T-cell (primary cell): ENCODE measurements around the gene UBALD1. TPM values are rescaled to one million over a fixed set of nuclear protein-coding genes. Genes with fewer than 3 reads are reported as not detected.

Source experiments
- ATAC-seq, 4 experiments: fragments of 200-7000 bp in 3 of 4; fragments of 150-1000 bp in 1 of 4; cut with Tn5 transposase; replicated peaks in 1 of 4; 1 replicate in 3 of 4; 2 replicates in 1 of 4; pipeline ENCODE4 v1.10.0; 2021; ENCODE audit warnings: moderate library complexity in 3 of 4, mild to moderate bottlenecking in 2 of 4, moderate number of reproducible peaks in 1 of 4
- CTCF ChIA-PET, 2 donors: fragments of 300-600 bp; sonication (Branson Sonifier 250); formaldehyde crosslinking; loops; one replicate each; lab custom pipeline; 2022; ENCODE audit warnings: antibody characterized with exemption in 2 of 2; lab: Charles Lee
- POLR2A ChIA-PET, 2 donors: fragments of 300-600 bp; sonication (Branson Sonifier 250); formaldehyde crosslinking; loops; one replicate each; lab custom pipeline; 2022; ENCODE audit warnings: antibody characterized with exemption in 2 of 2; lab: Charles Lee
- DNase-seq, 35 experiments: peaks; one replicate each; pipeline versions ENCODE4 v3.0.0 to v3.0.0-alpha.2; 2013 to 2023
- H3K27ac ChIP-seq: one replicate; pipeline ENCODE4 v1.5.1; 2013; ENCODE audit warnings: low read length
- H3K27me3 ChIP-seq, 2 experiments: replicated peaks in 1 of 2; 1 replicate in 1 of 2; 2 replicates in 1 of 2; pipeline versions ENCODE4 v1.6.1 to v1.7.0; 2013; ENCODE audit warnings: low read length in 1 of 2, mixed read lengths in 1 of 2; ENCODE audit not compliant: control insufficient read depth in 2 of 2, insufficient read depth in 2 of 2; ENCODE audit errors: extremely low read depth in 1 of 2
- H3K36me3 ChIP-seq, 2 donors: 1 replicate in 1 of 2; 2 replicates in 1 of 2; pipeline versions ENCODE4 v1.6.1 to v1.7.0; 2013; ENCODE audit warnings: low read length in 1 of 2; ENCODE audit not compliant: control insufficient read depth in 2 of 2, insufficient read depth in 1 of 2; ENCODE audit errors: extremely low read depth in 1 of 2
- H3K4me1 ChIP-seq, 2 experiments: 1 replicate in 1 of 2; 2 replicates in 1 of 2; pipeline versions ENCODE4 v1.6.1 to v1.7.0; 2013; ENCODE audit warnings: low read length in 2 of 2, mixed read lengths in 1 of 2; ENCODE audit not compliant: insufficient read depth in 2 of 2, control insufficient read depth in 1 of 2; ENCODE audit errors: extremely low read depth in 1 of 2
- H3K4me3 ChIP-seq, 2 donors: 1 replicate in 1 of 2; 2 replicates in 1 of 2; pipeline versions ENCODE4 v1.5.1 to v1.7.0; 2013; ENCODE audit warnings: mild to moderate bottlenecking in 2 of 2, low read length in 1 of 2, moderate library complexity in 1 of 2; ENCODE audit not compliant: control insufficient read depth in 1 of 2; ENCODE audit errors: extremely low read depth in 1 of 2
- H3K9me3 ChIP-seq: 2 replicates; pipeline ENCODE4 v1.7.0; 2013
- H3K27ac Mint-ChIP-seq, 2 donors: one replicate each; pipeline ENCODE4 v1.8.0; 2020 to 2021; ENCODE audit warnings: mild to moderate bottlenecking in 2 of 2, mixed read lengths in 2 of 2
- H3K27me3 Mint-ChIP-seq, 2 donors: one replicate each; pipeline ENCODE4 v1.8.0; 2021 to 2022; ENCODE audit warnings: mixed read lengths in 2 of 2
- H3K36me3 Mint-ChIP-seq: one replicate; pipeline ENCODE4 v1.8.0; 2021; ENCODE audit warnings: mixed read lengths
- H3K4me1 Mint-ChIP-seq, 3 donors: one replicate each; pipeline ENCODE4 v1.8.0; 2020 to 2022; ENCODE audit warnings: mixed read lengths in 3 of 3, mild to moderate bottlenecking in 1 of 3
- H3K4me3 Mint-ChIP-seq, 3 donors: one replicate each; pipeline ENCODE4 v1.8.0; 2020 to 2022; ENCODE audit warnings: mild to moderate bottlenecking in 3 of 3, mixed read lengths in 3 of 3, moderate library complexity in 3 of 3
- H3K9me3 Mint-ChIP-seq, 3 donors: one replicate each; pipeline ENCODE4 v1.8.0; 2020 to 2022; ENCODE audit warnings: mixed read lengths in 3 of 3
- WGBS: methylation state at CpG from one replicate; pipeline ENCODE4 v1.1.5; 2013; ENCODE audit warnings: missing lambda C conversion rate; ENCODE audit not compliant: insufficient coverage; 5-methylcytosine and 5-hydroxymethylcytosine counted together
- total RNA-seq, 35 experiments: library from RNA in 6 of 35; stranded (reverse) in 6 of 35; fragments of 120-200 nt in 1 of 35; gene quantifications; one replicate each; pipeline versions ENCODE4 v1.2.1 to v1.2.4 and lab custom pipeline; 2013 to 2026

The UBALD1 gene
- total RNA-seq, 5 donors from 2014 or later (not counting 1 experiment from before 2014, with no cell fraction given), result 26.0 to 53.1 (median 47.6) TPM

GRCh38 chr16:4613636-4614570, 785 bp downstream of the UBALD1 start:
- no peaks in the 10 kb centered on the region for H3K27me3 Mint-ChIP-seq
- H3K9me3 Mint-ChIP-seq, result no peaks in the 10 kb centered on the region
- WGBS, result under 1% methylated on average over 81 of the region's 92 CpGs
- no peak overlapping the region for H3K27ac ChIP-seq
- DNase-seq (peak in 17 of 35 experiments; percentile 6 to 47 (median 22)), ATAC-seq (no peak)
- H3K36me3 ChIP-seq, result peaks cover 0 to 5% of the 10 kb centered on the region in 2 donors
- H3K9me3 ChIP-seq, result no peaks in the 10 kb centered on the region
- peak overlapping the region; percentile 75 to 92 (median 79) for H3K4me3 Mint-ChIP-seq
- H3K4me1 Mint-ChIP-seq, result peaks cover 38 to 46% (median 40%) of the 10 kb centered on the region in 3 donors
- ChIA-PET CTCF (interaction anchor here in 1 of 2 donors (0.6 kb wide), 1 partner anchor 1005 kb away, joined by 3 read pairs; no protein-coding TSS in a partner anchor), POLR2A (no interaction called here)
- H3K4me3 ChIP-seq, result peak overlapping the region; percentile 46 to 79
- no peaks in the 10 kb centered on the region for H3K27me3 ChIP-seq
- peak overlapping the region in 1 of 2 donors; percentile 39 for H3K27ac Mint-ChIP-seq
- peaks cover 13 to 61% of the 10 kb centered on the region in 2 experiments for H3K4me1 ChIP-seq
- H3K36me3 Mint-ChIP-seq, result no peaks in the 10 kb centered on the region

- no peaks in the 10 kb centered on the region for H3K27me3 Mint-ChIP-seq
- Histone ChIP-seq H3K4me3 (peak overlapping the region; percentile 46 to 79), H3K4me1 (peaks cover 10 to 60% of the 10 kb centered on the region in 2 experiments), H3K27ac (no peak overlapping the region), H3K9me3 (no peaks in the 10 kb centered on the region), H3K36me3 (peaks cover 0 to 13% of the 10 kb centered on the region in 2 donors), H3K27me3 (no peaks in the 10 kb centered on the region)
- 86% methylated on average over 8 of the region's 14 CpGs for WGBS
- CTCF ChIA-PET, result interaction anchor here in 1 of 2 donors (0.6 kb wide), 1 partner anchor 1004 kb away, joined by 3 read pairs; no protein-coding TSS in a partner anchor
- ATAC-seq (no peak), DNase-seq (no peak)
- H3K4me1 Mint-ChIP-seq, result peaks cover 38 to 40% (median 38%) of the 10 kb centered on the region in 3 donors
- peak overlapping the region in 1 of 2 donors; percentile 16 for H3K27ac Mint-ChIP-seq
- H3K36me3 Mint-ChIP-seq, result peaks cover 3% of the 10 kb centered on the region
- no peaks in the 10 kb centered on the region for H3K9me3 Mint-ChIP-seq
- POLR2A ChIA-PET, result no interaction called here
- H3K4me3 Mint-ChIP-seq, result peak overlapping the region; percentile 68 to 79 (median 75)
Measured at GRCh38 chr16:4612977-4613635, 1.6 kb downstream of the UBALD1 start.

- no peaks in the 10 kb centered on the region for H3K27me3 ChIP-seq
- 100% methylated on average over 2 of the region's 7 CpGs for WGBS
- DNase-seq (no peak), ATAC-seq (no peak)
- Mint-ChIP-seq H3K36me3 (peaks cover 3% of the 10 kb centered on the region), H3K27me3 (no peaks in the 10 kb centered on the region), H3K9me3 (no peaks in the 10 kb centered on the region), H3K4me1 (peaks cover 32 to 36% (median 35%) of the 10 kb centered on the region in 3 donors), H3K4me3 (peak overlapping the region in 2 of 3 donors; percentile 68 to 75), H3K27ac (no peak overlapping the region)
- ChIA-PET POLR2A (interaction anchor here (0.7 kb wide), 2 partner anchors 64 to 412 kb away, joined by 6 to 8 read pairs; no protein-coding TSS in a partner anchor), CTCF (interaction anchor here in 1 of 2 donors (1.6 kb wide), 1 partner anchor 12 kb away, joined by 3 read pairs; the partner anchor contains the start of gene MGRN1)
- peaks cover 0 to 16% of the 10 kb centered on the region in 2 donors for H3K36me3 ChIP-seq
- no peaks in the 10 kb centered on the region for H3K9me3 ChIP-seq
- no peak overlapping the region for H3K27ac ChIP-seq
- H3K4me1 ChIP-seq, result peaks cover 9 to 55% of the 10 kb centered on the region in 2 experiments
- H3K4me3 ChIP-seq, result no peak overlapping the region
Measured at GRCh38 chr16:4612474-4612931, 2.2 kb downstream of the UBALD1 start.

GRCh38 chr16:4611337-4612021, 3.2 kb downstream of the UBALD1 start:
- ChIA-PET CTCF (interaction anchor here (0.6 to 1.6 kb wide), 2 partner anchors 13 to 132 kb away, joined by 3 read pairs; partner anchors contain the start of gene MGRN1 (in 1 of the 2)), POLR2A (interaction anchor here in 1 of 2 donors (0.7 kb wide), 1 partner anchor 413 kb away, joined by 8 read pairs; no protein-coding TSS in a partner anchor)
- WGBS, result 98% methylated on average over 17 of the region's 22 CpGs
- H3K36me3 Mint-ChIP-seq, result peaks cover 3% of the 10 kb centered on the region
- H3K4me1 Mint-ChIP-seq, result peaks cover 25 to 32% (median 29%) of the 10 kb centered on the region in 3 donors
- H3K27ac Mint-ChIP-seq, result no peak overlapping the region
- no peaks in the 10 kb centered on the region for H3K27me3 Mint-ChIP-seq
- peaks cover 5 to 45% of the 10 kb centered on the region in 2 experiments for H3K4me1 ChIP-seq
- peaks cover 0 to 16% of the 10 kb centered on the region in 2 donors for H3K36me3 ChIP-seq
- H3K4me3 ChIP-seq, result no peak overlapping the region
- DNase-seq (no peak), ATAC-seq (no peak)
- peak overlapping the region in 1 of 3 donors; percentile 39 for H3K4me3 Mint-ChIP-seq
- H3K9me3 ChIP-seq, result no peaks in the 10 kb centered on the region
- no peaks in the 10 kb centered on the region for H3K27me3 ChIP-seq
- H3K9me3 Mint-ChIP-seq, result no peaks in the 10 kb centered on the region
- H3K27ac ChIP-seq, result no peak overlapping the region

GRCh38 chr16:4610011-4611005, 4.4 kb downstream of the UBALD1 start:
- ATAC-seq, result no peak
- Histone ChIP-seq H3K9me3 (no peaks in the 10 kb centered on the region), H3K4me3 (no peak overlapping the region), H3K27ac (no peak overlapping the region), H3K4me1 (peaks cover 2 to 36% of the 10 kb centered on the region in 2 experiments), H3K36me3 (peaks cover 0 to 16% of the 10 kb centered on the region in 2 donors), H3K27me3 (no peaks in the 10 kb centered on the region)
- no peak for DNase-seq
- H3K4me3 Mint-ChIP-seq, result no peak overlapping the region
- ChIA-PET POLR2A (no interaction called here), CTCF (interaction anchor here (0.5 to 1.6 kb wide), 2 partner anchors 14 to 1583 kb away, joined by 3 to 4 read pairs; partner anchors contain the start of gene MGRN1 (in 1 of the 2))
- H3K27me3 Mint-ChIP-seq, result no peaks in the 10 kb centered on the region
- WGBS, result 90% methylated on average over 15 of the region's 32 CpGs
- H3K4me1 Mint-ChIP-seq, result peaks cover 13 to 22% (median 18%) of the 10 kb centered on the region in 3 donors
- peaks cover 3% of the 10 kb centered on the region for H3K36me3 Mint-ChIP-seq
- H3K27ac Mint-ChIP-seq, result no peak overlapping the region
- H3K9me3 Mint-ChIP-seq, result no peaks in the 10 kb centered on the region
